Prostate gland (tissue), 2 donors: Measurements from ENCODE around the gene ETS2. TPM values are rescaled to one million over a fixed set of nuclear protein-coding genes. Genes with fewer than 3 reads are reported as not detected.

Experiments
- DNase-seq: peaks from one replicate; pipeline ENCODE4 v3.0.0-alpha.2; 2019; ENCODE audit warnings: low spot score
- H3K27ac ChIP-seq, 2 donors: fragments of 200-600 bp; sonication (generic); 2 replicates each; pipeline ENCODE4 v1.5.1; 2017 to 2019
- H3K27me3 ChIP-seq: fragments of 200-600 bp; sonication (generic); replicated peaks from 2 replicates; pipeline ENCODE4 v1.5.1; 2019; ENCODE audit not compliant: insufficient read depth
- H3K36me3 ChIP-seq, 2 donors: fragments of 200-600 bp; sonication (generic); 1 replicate in 1 of 2; 2 replicates in 1 of 2; pipeline versions ENCODE4 v1.5.1 to v1.8.1; 2017 to 2019
- H3K4me1 ChIP-seq: fragments of 200-600 bp; sonication (generic); replicated peaks from 2 replicates; pipeline ENCODE4 v1.5.1; 2019
- H3K4me3 ChIP-seq, 2 donors: fragments of 200-600 bp; sonication (generic); 2 replicates each; pipeline ENCODE4 v1.5.1; 2017 to 2019
- H3K9me3 ChIP-seq: fragments of 200-600 bp; sonication (generic); 2 replicates; pipeline ENCODE4 v1.5.1; 2017
- POLR2A ChIP-seq: fragments of 450-650 bp; IDR thresholded peaks from one replicate; pipeline ENCODE4 v1.6.1; 2016; ENCODE audit warnings: antibody characterized with exemption, mild to moderate bottlenecking
- POLR2AphosphoS5 ChIP-seq: sonication (generic); formaldehyde crosslinking; IDR thresholded peaks from one replicate; pipeline ENCODE4 v1.6.1; 2017; ENCODE audit warnings: antibody characterized with exemption
- WGBS: methylation state at CpG from one replicate; pipeline ENCODE4 v1.1.5; 2018; 5-methylcytosine and 5-hydroxymethylcytosine counted together
- intact Hi-C: fragments of 100-400 bp; cut with DNase I; formaldehyde crosslinking; loops from one replicate; pipeline ENCODE4 v1.14.2; 2022
- total RNA-seq, 2 donors: library from RNA; depleted of rRNA; stranded (reverse); fragments of >200 nt; gene quantifications; one replicate each; pipeline ENCODE4 v1.1.0, GENCODE V29; 2016
- TF ChIP-seq, protein P1 (sequence below), 4 experiments: fragments of 200-600 bp in 2 of 4; fragments of 450-650 bp in 2 of 4; sonication (generic) in 2 of 4; IDR thresholded peaks; 1 replicate in 3 of 4; 2 replicates in 1 of 4; pipeline ENCODE4 v1.5.1; 2016 to 2019; ENCODE audit warnings: antibody characterized with exemption in 4 of 4, mild to moderate bottlenecking in 2 of 4, moderate library complexity in 2 of 4

ETS2 gene
- total RNA-seq, 2 donors from 2014 or later, result 53.3 to 80.2 TPM

DNA sequence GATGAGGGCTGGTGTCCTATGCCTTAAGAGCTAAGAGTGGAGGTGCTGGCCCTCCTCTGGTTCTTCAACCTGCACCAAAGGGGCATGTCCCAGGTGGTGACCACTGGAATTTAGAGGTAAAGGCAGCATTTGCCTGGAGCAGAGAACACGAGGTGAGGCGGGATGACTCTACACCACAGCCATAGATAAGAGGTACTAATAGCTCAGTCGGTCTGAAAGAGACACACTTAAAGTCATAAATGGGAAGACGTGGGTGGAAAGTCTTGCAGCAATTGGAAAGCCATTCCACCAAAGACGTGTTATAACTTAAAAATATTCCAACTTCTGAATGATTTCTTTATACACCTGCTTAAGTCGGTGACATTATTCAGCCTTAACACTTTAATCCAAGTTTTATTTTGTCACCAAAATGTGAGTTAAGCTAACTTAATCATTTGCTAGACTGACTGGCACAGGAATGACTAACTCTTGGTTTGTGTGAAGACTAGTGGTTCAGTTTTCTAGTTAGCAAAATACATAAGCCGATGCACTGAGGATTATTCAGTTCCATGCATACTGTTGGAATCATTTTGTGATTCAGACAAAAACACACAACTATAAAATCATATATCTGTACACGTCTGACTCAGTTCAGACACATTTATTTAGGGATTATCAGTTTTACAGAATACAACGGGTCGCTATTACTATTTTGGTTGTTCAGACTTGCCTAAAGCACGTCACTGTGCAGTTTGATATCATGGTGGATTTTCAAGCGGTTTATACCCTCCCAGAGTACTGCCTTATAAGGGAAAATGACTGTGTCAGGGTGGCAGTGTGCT, 4.6 kb upstream of the ETS2 start:
- WGBS, result 80% methylated on average over 12 of the region's 12 CpGs
- Histone ChIP-seq H3K9me3 (no peaks in the 10 kb centered on the region), H3K4me3 (no peak overlapping the region), H3K4me1 (no peaks in the 10 kb centered on the region), H3K27ac (no peak overlapping the region), H3K36me3 (no peaks in the 10 kb centered on the region), H3K27me3 (no peaks in the 10 kb centered on the region)
- TF ChIP-seq, protein P1, sequence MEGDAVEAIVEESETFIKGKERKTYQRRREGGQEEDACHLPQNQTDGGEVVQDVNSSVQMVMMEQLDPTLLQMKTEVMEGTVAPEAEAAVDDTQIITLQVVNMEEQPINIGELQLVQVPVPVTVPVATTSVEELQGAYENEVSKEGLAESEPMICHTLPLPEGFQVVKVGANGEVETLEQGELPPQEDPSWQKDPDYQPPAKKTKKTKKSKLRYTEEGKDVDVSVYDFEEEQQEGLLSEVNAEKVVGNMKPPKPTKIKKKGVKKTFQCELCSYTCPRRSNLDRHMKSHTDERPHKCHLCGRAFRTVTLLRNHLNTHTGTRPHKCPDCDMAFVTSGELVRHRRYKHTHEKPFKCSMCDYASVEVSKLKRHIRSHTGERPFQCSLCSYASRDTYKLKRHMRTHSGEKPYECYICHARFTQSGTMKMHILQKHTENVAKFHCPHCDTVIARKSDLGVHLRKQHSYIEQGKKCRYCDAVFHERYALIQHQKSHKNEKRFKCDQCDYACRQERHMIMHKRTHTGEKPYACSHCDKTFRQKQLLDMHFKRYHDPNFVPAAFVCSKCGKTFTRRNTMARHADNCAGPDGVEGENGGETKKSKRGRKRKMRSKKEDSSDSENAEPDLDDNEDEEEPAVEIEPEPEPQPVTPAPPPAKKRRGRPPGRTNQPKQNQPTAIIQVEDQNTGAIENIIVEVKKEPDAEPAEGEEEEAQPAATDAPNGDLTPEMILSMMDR (IDR thresholded peaks at IDR 0.05), result no peak
- no peak for TF ChIP-seq POLR2AphosphoS5
- TF ChIP-seq POLR2A, result no peak
- no peak for DNase-seq
- intact Hi-C loops, result no loop called here

DNA sequence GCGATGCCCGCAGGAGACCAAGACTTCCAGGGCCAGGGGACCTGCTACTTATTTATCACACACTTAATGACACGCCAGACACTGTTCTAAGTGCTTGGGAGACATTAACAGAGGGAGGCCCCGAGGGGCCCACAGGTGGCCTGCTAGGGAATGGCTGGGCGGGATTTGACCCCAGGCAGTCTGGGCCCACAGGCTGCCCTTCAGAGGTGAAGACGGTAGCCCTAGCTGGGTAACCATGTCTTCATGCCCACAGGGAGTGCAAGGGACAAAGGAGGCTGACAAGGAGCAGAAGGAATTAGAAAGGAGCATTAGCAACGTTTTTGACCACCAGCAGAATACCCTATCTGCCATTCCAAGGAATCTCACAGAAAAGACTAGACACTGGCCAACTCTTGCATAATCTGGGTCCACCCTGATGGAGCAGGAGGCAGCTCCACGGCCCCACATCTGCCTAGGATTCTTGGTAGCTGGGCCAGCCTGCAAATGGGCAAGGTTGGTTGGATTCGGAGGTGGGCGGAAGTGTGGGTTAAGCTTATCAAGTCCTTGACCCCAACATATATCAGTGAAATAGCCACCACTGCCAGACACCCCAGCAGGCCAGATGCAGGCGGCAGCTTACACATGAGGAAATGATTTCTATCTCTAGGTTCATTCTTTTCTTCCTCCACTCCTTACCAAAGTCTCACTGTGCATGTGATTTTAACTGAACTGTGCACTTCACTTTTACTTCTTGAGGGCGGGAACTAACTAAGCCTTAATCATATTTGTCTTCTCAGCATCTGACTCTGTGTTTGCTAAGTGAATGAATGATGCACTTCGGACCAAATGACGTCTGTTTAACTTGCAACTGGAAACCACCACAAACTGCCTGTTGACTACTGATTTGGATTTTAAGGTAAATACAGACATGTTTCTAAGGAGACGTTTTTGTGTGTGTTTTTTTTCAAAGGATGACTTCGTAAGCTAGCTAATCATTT, 3.4 kb upstream of the ETS2 start:
- Histone ChIP-seq H3K9me3 (no peaks in the 10 kb centered on the region), H3K4me1 (no peaks in the 10 kb centered on the region), H3K36me3 (no peaks in the 10 kb centered on the region), H3K27me3 (no peaks in the 10 kb centered on the region), H3K27ac (no peak overlapping the region), H3K4me3 (no peak overlapping the region)
- no peak for TF ChIP-seq POLR2AphosphoS5
- no peak for TF ChIP-seq POLR2A
- TF ChIP-seq, protein P1 (IDR thresholded peaks at IDR 0.05), result no peak
- intact Hi-C loops, result no loop called here
- WGBS, result 86% methylated on average over 16 of the region's 16 CpGs
- no peak for DNase-seq

DNA sequence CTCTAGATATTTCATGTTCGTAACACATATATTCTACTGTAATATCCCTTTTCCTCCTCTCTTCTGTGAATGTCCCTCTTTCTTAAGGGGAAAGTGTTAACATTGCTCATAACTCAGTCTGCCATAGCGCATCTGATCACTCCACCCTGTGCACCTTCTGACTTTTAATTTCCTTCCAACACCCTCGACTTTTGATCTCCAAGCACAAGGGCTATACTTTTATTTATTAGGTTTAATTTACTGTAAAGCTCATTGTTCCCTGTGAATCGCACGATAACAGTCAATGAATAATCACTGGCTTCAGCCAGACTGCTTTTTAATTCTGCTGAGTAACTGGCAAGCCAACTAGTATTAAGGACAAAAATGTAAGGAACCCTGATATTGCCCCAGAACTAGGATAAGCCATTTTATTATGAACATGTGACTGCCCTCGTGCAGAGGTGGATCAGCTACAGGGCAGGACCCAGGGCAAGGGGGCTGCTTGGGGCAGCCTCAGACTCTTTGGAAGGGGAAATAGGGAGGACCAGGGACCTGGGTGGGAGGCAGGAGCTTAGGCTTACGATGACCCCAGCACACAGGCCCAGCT, 2.6 kb upstream of the ETS2 start:
- no peak for DNase-seq
- intact Hi-C loops, result no loop called here
- Histone ChIP-seq H3K4me3 (no peak overlapping the region), H3K36me3 (no peaks in the 10 kb centered on the region), H3K27me3 (no peaks in the 10 kb centered on the region), H3K27ac (no peak overlapping the region), H3K9me3 (no peaks in the 10 kb centered on the region), H3K4me1 (no peaks in the 10 kb centered on the region)
- TF ChIP-seq, protein P1 (IDR thresholded peaks at IDR 0.05), result no peak
- TF ChIP-seq POLR2AphosphoS5 (no peak), POLR2A (no peak)
- WGBS, result 66% methylated on average over 7 of the region's 7 CpGs

DNA sequence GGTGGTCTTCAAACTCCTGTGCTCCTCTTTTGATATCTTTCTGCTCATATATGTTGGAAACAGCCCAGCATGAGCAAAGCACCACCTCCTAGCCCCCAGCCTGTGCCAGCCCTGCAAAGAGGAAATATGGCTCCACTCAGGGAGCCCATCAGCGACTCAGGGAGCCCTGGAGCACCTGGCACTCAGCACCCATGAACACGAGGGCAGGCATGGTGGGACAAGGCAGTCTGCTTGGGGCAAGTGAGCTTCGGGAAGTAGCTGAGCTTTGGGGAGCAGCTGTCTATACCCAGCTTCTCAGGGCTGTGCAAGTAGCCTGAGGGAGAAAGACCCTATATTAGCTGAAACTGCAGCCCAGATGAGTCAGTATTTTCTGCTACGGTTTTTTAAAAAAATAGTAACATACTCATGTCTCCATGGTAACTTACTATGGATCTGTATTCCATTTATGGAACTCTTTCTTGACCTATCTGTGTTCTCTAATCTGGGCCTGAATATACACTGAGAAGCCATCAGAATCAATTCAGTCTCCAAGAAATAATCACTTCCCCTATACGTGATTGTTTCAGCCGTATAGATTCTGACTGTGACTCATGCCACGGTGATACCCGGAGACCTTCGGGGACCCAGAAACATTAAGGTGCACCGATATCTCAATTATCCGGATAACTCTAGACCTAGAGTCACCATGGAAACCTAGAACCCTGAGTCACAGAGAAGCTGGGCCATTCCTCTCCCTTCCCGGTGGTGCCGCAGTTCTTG, 1.5 kb upstream of the ETS2 start:
- Histone ChIP-seq H3K27ac (peak overlapping the region in 1 of 2 donors; percentile 91), H3K4me3 (peak overlapping the region in 1 of 2 donors; percentile 83), H3K4me1 (no peaks in the 10 kb centered on the region), H3K36me3 (no peaks in the 10 kb centered on the region), H3K9me3 (no peaks in the 10 kb centered on the region), H3K27me3 (no peaks in the 10 kb centered on the region)
- TF ChIP-seq POLR2A (no peak), POLR2AphosphoS5 (no peak)
- TF ChIP-seq, protein P1 (IDR thresholded peaks at IDR 0.05), result no peak
- DNase-seq, result no peak
- intact Hi-C loops, result loop anchor here (2.0 kb wide), 1 partner anchor 323 kb away; no protein-coding TSS in a partner anchor
- WGBS, result 91% methylated on average over 13 of the region's 13 CpGs
